IMR-90 (cell line): ENCODE data around the gene PPAT. TPM values are rescaled to one million over a fixed set of nuclear protein-coding genes. Genes with fewer than 3 reads are reported as not detected.

Experiments
- ATAC-seq: fragments of 200-7000 bp; cut with Tn5 transposase; 2 replicates; pipeline ENCODE4 v1.9.1; 2020; ENCODE audit warnings: low read depth, mild to moderate bottlenecking, moderate library complexity
- BruUV-seq: library from RNA; stranded (reverse); fragments of 400-500 nt; replicated peaks from 2 replicates; lab custom pipeline; 2021; lab: Mats Ljungman, UMichigan
- CTCF ChIA-PET: fragments of 300-600 bp; formaldehyde crosslinking; extraction: SDS; loops from one replicate; lab custom pipeline; 2021; ENCODE audit warnings: antibody characterized with exemption; lab: Yijun Ruan, JAX
- POLR2A ChIA-PET: fragments of 300-600 bp; sonication (Branson Sonifier 250); formaldehyde crosslinking; loops from one replicate; lab custom pipeline; 2022; ENCODE audit warnings: antibody characterized with exemption; ENCODE audit not compliant: unreplicated experiment; lab: Charles Lee
- DNase-seq: peaks from one replicate; pipeline ENCODE4 v3.0.0; 2013
- H2AFZ ChIP-seq: replicated peaks from 2 replicates; pipeline ENCODE3; 2013; ENCODE audit warnings: low read length, mild to moderate bottlenecking; ENCODE audit not compliant: poor library complexity
- H2AK5ac ChIP-seq: 2 replicates; pipeline ENCODE4 v1.6.1; 2013; ENCODE audit warnings: low read depth, low read length, inconsistent platforms
- H2AK9ac ChIP-seq: replicated peaks from 2 replicates; pipeline ENCODE3; 2013; ENCODE audit warnings: mild to moderate bottlenecking, low read depth, low read length, moderate library complexity; ENCODE audit not compliant: poor library complexity
- H2BK120ac ChIP-seq: 2 replicates; pipeline ENCODE4 v1.6.1; 2013; ENCODE audit warnings: low read depth, low read length, inconsistent platforms
- H2BK15ac ChIP-seq: 3 replicates; pipeline ENCODE4 v1.6.1; 2013; ENCODE audit warnings: low read depth, low read length, inconsistent platforms
- H2BK20ac ChIP-seq: 2 replicates; pipeline ENCODE4 v1.6.1; 2013; ENCODE audit warnings: low read depth, mild to moderate bottlenecking, inconsistent platforms, low read length, moderate library complexity
- H2BK5ac ChIP-seq: 2 replicates; pipeline ENCODE4 v1.6.1; 2013; ENCODE audit warnings: mild to moderate bottlenecking, low read depth, low read length, inconsistent platforms; ENCODE audit not compliant: poor library complexity, severe bottlenecking
- H3K14ac ChIP-seq: replicated peaks from 2 replicates; pipeline ENCODE4 v1.6.1; 2013; ENCODE audit warnings: low read depth, low read length, inconsistent platforms
- H3K18ac ChIP-seq: 2 replicates; pipeline ENCODE4 v1.6.1; 2013; ENCODE audit warnings: low read depth, low read length, control low read depth
- H3K23ac ChIP-seq: 2 replicates; pipeline ENCODE4 v1.6.1; 2013; ENCODE audit warnings: low read depth, low read length, inconsistent platforms
- H3K27ac ChIP-seq: 2 replicates; pipeline ENCODE4 v1.5.1; 2013; ENCODE audit warnings: mild to moderate bottlenecking, control low read depth, low read length; ENCODE audit not compliant: insufficient read depth
- H3K27me3 ChIP-seq: 2 replicates; pipeline ENCODE4 v1.6.1; 2013; ENCODE audit warnings: low read length; ENCODE audit not compliant: control insufficient read depth, insufficient read depth
- H3K36me3 ChIP-seq: 2 replicates; pipeline ENCODE4 v1.6.1; 2013; ENCODE audit warnings: low read length, mixed read lengths; ENCODE audit not compliant: control insufficient read depth, insufficient read depth
- H3K4ac ChIP-seq: 2 replicates; pipeline ENCODE4 v1.6.1; 2013; ENCODE audit warnings: low read depth, low read length, inconsistent platforms
- H3K4me1 ChIP-seq: 2 replicates; pipeline ENCODE4 v1.6.1; 2013; ENCODE audit warnings: low read length, mixed read lengths; ENCODE audit not compliant: control insufficient read depth, insufficient read depth
- H3K4me2 ChIP-seq: 2 replicates; pipeline ENCODE4 v1.6.1; 2013; ENCODE audit warnings: low read depth, mild to moderate bottlenecking, control low read depth, low read length, moderate library complexity
- H3K4me3 ChIP-seq: 2 replicates; pipeline ENCODE4 v1.5.1; 2013; ENCODE audit warnings: low read depth, mild to moderate bottlenecking, control low read depth, low read length, moderate library complexity; ENCODE audit not compliant: insufficient read depth
- H3K56ac ChIP-seq: 2 replicates; pipeline ENCODE4 v1.6.1; 2013; ENCODE audit warnings: low read length, inconsistent platforms; ENCODE audit not compliant: insufficient read depth; ENCODE audit errors: extremely low read depth
- H3K79me1 ChIP-seq, 2 experiments: 2 replicates each; pipeline ENCODE4 v1.6.1; 2013; ENCODE audit warnings: low read length in 2 of 2, inconsistent platforms in 1 of 2, low read depth in 1 of 2
- H3K9ac ChIP-seq: 2 replicates; pipeline ENCODE4 v1.6.1; 2013; ENCODE audit warnings: low read depth, low read length, control low read depth
- H3K9me1 ChIP-seq: 2 replicates; pipeline ENCODE4 v1.6.1; 2013; ENCODE audit warnings: low read length, inconsistent platforms; ENCODE audit not compliant: insufficient read depth
- H3K9me3 ChIP-seq: 2 replicates; pipeline ENCODE4 v1.6.1; 2013; ENCODE audit warnings: low read length; ENCODE audit not compliant: control insufficient read depth, insufficient read depth
- H4K20me1 ChIP-seq: 2 replicates; pipeline ENCODE4 v1.6.1; 2013; ENCODE audit warnings: low read length, inconsistent platforms; ENCODE audit not compliant: insufficient read depth
- H4K5ac ChIP-seq: 2 replicates; pipeline ENCODE4 v1.6.1; 2013; ENCODE audit warnings: mild to moderate bottlenecking, low read depth, low read length, control low read depth
- H4K8ac ChIP-seq, 2 experiments: 2 replicates each; pipeline ENCODE4 v1.6.1; 2013; ENCODE audit warnings: low read depth in 2 of 2, low read length in 2 of 2, control low read depth in 1 of 2, inconsistent platforms in 1 of 2
- H4K91ac ChIP-seq: 2 replicates; pipeline ENCODE4 v1.6.1; 2013; ENCODE audit warnings: low read depth, low read length, inconsistent platforms; ENCODE audit not compliant: insufficient read depth
- BHLHE40 ChIP-seq: fragments of 150-350 bp; IDR thresholded peaks from 2 replicates; pipeline ENCODE4 v1.6.1; 2016; ENCODE audit warnings: mild to moderate bottlenecking, low read depth, low read length
- CEBPB ChIP-seq: IDR thresholded peaks from 2 replicates; pipeline ENCODE4 v1.6.1; 2012; ENCODE audit warnings: low read depth, low read length, improper control_type of control experiment
- CHD1 ChIP-seq: IDR thresholded peaks from 2 replicates; pipeline ENCODE4 v1.6.1; 2012; ENCODE audit warnings: low read depth, low read length, improper control_type of control experiment
- FOS ChIP-seq: fragments of 150-350 bp; IDR thresholded peaks from 2 replicates; pipeline ENCODE4 v1.6.1; 2016; ENCODE audit warnings: low read depth, low read length
- MAFK ChIP-seq: IDR thresholded peaks from 2 replicates; pipeline ENCODE4 v1.6.1; 2012; ENCODE audit warnings: low read depth, low read length, improper control_type of control experiment
- MAZ ChIP-seq: IDR thresholded peaks from 2 replicates; pipeline ENCODE4 v1.6.1; 2012; ENCODE audit warnings: low read depth, mild to moderate bottlenecking, low read length, improper control_type of control experiment, moderate library complexity, borderline replicate concordance
- NFE2L2 ChIP-seq: fragments of 150-350 bp; IDR thresholded peaks from 2 replicates; pipeline ENCODE4 v1.6.1; 2016; ENCODE audit warnings: low read depth, mild to moderate bottlenecking, low read length
- POLR2A ChIP-seq: IDR thresholded peaks from 2 replicates; pipeline ENCODE4 v1.6.1; 2012; ENCODE audit warnings: mild to moderate bottlenecking, low read depth, low read length
- RAD21 ChIP-seq: IDR thresholded peaks from 2 replicates; pipeline ENCODE4 v1.6.1; 2012; ENCODE audit warnings: low read length, improper control_type of control experiment
- RCOR1 ChIP-seq: IDR thresholded peaks from 2 replicates; pipeline ENCODE4 v1.6.1; 2012; ENCODE audit warnings: mild to moderate bottlenecking, low read length, improper control_type of control experiment; ENCODE audit not compliant: insufficient replicate concordance
- RFX5 ChIP-seq: IDR thresholded peaks from 2 replicates; pipeline ENCODE4 v1.8.0; 2012; ENCODE audit warnings: low read depth, mild to moderate bottlenecking, low read length, moderate library complexity
- SMC3 ChIP-seq: fragments of 150-350 bp; IDR thresholded peaks from 2 replicates; pipeline ENCODE4 v1.6.1; 2016; ENCODE audit warnings: low read depth, mild to moderate bottlenecking, antibody characterized with exemption, low read length, moderate library complexity
- WGBS, 2 experiments: methylation state at CpG; one replicate each; pipeline versions ENCODE4 v1.1.5 to v1.1.7; 2013; ENCODE audit warnings: missing lambda C conversion rate in 2 of 2; ENCODE audit not compliant: insufficient read length in 1 of 2; ENCODE audit errors: extremely low coverage in 2 of 2; 5-methylcytosine and 5-hydroxymethylcytosine counted together
- dilution Hi-C: fragments of 300-500 bp; cut with HindIII; formaldehyde crosslinking; loops from one replicate; pipeline ENCODE4 v1.14.3; 2018; ENCODE audit warnings: low sequenced_read_pairs; ENCODE audit not compliant: unreplicated experiment
- in situ Hi-C: fragments of 300-500 bp; cut with MboI; formaldehyde crosslinking; loops from 3 replicates; pipeline ENCODE4 v1.14.3; 2019; ENCODE audit warnings: low sequenced_read_pairs, inconsistent platforms, mixed read lengths
- intact Hi-C: fragments of 100-400 bp; cut with micrococcal nuclease; formaldehyde crosslinking; loops from 2 replicates; pipeline ENCODE4 v1.10.0; 2022
- polyA plus RNA-seq, 3 experiments: library from polyadenylated mRNA; depleted of rRNA; stranded (reverse); fragments of >200 nt; gene quantifications; 2 replicates each; pipeline ENCODE4 v1.2.3, GENCODE V29; 2012; ENCODE audit warnings: low replicate concordance in 1 of 3
- total RNA-seq: library from RNA; depleted of rRNA; stranded (reverse); fragments of >200 nt; gene quantifications from 2 replicates; pipeline ENCODE4 v1.2.3, GENCODE V29; 2012
- TF ChIP-seq, protein P1 (sequence below): conservative IDR thresholded peaks from 2 replicates; pipeline ENCODE4 v1.5.1; 2012; ENCODE audit warnings: mild to moderate bottlenecking, low read depth, low read length, improper control_type of control experiment
- TF ChIP-seq, protein P2 (sequence below): fragments of 150-350 bp; IDR thresholded peaks from 2 replicates; pipeline ENCODE4 v1.6.1; 2016; ENCODE audit warnings: low read depth, mild to moderate bottlenecking, low read length, moderate library complexity, borderline replicate concordance
- TF ChIP-seq, protein P3 (sequence below): fragments of 150-350 bp; IDR thresholded peaks from 2 replicates; pipeline ENCODE4 v1.6.1; 2017; ENCODE audit warnings: mild to moderate bottlenecking, antibody characterized with exemption, low read length, low read depth

PPAT gene
- total and polyA plus RNA-seq, 2 of the 4 experiments (the other 2 are of a cell fraction): 7.0 to 21.1 TPM

DNA sequence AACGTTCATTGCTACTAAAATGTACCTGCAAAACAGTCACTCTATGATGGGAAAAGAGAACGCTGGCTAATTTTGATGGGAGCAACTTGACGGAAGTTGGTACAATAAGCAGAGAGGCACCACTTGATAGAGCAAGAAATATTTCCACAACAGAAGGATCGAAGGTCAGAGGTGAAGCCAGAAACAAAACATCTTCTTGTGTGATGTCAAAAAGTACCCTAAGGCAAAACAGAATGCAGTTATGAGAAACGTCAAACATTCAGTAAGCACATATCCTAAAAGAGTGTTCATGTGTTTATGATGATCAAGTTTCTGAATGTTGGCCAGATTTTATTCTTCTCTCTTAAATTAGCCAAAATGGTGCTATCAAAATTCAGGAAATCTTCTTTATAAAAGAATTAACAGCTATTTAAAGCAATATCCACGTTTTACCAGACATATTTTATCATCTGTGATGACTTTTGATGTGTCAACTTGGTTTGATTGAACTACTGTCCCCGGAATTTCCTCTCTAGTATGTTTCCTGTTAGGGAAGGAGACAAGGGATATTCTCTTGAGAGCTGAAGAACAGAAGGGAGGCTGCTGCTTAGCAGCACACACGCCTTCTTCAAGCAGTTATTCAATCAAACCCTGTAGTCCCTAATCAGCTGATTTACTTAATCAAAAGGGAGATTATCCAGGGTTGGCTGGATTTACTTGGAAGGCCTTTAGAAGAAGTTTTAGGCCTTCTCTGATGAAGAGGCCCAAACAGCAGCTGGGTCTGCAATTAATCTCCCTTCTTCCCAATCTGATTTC, 63.8 kb downstream of the PPAT start:
- CTCF ChIA-PET: no interaction called here
- TF ChIP-seq BHLHE40: no peak
- TF ChIP-seq SMC3: no peak
- TF ChIP-seq, protein P1, sequence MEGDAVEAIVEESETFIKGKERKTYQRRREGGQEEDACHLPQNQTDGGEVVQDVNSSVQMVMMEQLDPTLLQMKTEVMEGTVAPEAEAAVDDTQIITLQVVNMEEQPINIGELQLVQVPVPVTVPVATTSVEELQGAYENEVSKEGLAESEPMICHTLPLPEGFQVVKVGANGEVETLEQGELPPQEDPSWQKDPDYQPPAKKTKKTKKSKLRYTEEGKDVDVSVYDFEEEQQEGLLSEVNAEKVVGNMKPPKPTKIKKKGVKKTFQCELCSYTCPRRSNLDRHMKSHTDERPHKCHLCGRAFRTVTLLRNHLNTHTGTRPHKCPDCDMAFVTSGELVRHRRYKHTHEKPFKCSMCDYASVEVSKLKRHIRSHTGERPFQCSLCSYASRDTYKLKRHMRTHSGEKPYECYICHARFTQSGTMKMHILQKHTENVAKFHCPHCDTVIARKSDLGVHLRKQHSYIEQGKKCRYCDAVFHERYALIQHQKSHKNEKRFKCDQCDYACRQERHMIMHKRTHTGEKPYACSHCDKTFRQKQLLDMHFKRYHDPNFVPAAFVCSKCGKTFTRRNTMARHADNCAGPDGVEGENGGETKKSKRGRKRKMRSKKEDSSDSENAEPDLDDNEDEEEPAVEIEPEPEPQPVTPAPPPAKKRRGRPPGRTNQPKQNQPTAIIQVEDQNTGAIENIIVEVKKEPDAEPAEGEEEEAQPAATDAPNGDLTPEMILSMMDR: no peak
- TF ChIP-seq, protein P2, sequence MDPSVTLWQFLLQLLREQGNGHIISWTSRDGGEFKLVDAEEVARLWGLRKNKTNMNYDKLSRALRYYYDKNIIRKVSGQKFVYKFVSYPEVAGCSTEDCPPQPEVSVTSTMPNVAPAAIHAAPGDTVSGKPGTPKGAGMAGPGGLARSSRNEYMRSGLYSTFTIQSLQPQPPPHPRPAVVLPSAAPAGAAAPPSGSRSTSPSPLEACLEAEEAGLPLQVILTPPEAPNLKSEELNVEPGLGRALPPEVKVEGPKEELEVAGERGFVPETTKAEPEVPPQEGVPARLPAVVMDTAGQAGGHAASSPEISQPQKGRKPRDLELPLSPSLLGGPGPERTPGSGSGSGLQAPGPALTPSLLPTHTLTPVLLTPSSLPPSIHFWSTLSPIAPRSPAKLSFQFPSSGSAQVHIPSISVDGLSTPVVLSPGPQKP: no peak
- TF ChIP-seq RCOR1: no peak
- TF ChIP-seq CHD1: no peak
- no peak for TF ChIP-seq NFE2L2
- no peak for TF ChIP-seq MAFK
- TF ChIP-seq POLR2A: no peak
- TF ChIP-seq CEBPB: no peak
- TF ChIP-seq, protein P3, sequence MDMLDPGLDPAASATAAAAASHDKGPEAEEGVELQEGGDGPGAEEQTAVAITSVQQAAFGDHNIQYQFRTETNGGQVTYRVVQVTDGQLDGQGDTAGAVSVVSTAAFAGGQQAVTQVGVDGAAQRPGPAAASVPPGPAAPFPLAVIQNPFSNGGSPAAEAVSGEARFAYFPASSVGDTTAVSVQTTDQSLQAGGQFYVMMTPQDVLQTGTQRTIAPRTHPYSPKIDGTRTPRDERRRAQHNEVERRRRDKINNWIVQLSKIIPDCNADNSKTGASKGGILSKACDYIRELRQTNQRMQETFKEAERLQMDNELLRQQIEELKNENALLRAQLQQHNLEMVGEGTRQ: no peak
- no peak for TF ChIP-seq RFX5
- no peak for TF ChIP-seq FOS
- TF ChIP-seq RAD21: no peak
- no peak for TF ChIP-seq MAZ

More for the DNA sequence above, 63.8 kb downstream of the PPAT start:
- Histone ChIP-seq H3K79me1 (no peaks in the 10 kb centered on the region), H3K9me3 (no peaks in the 10 kb centered on the region), H3K4me2 (no peak overlapping the region), H2AK9ac (no peak overlapping the region), H3K4me1 (no peaks in the 10 kb centered on the region), H3K4me3 (no peak overlapping the region), H2BK120ac (no peak overlapping the region), H3K27ac (no peak overlapping the region), H3K23ac (0 out of 2 replicates have a peak overlapping the region, but pooled peaks have one; percentile 46), H3K27me3 (no peaks in the 10 kb centered on the region), H4K8ac (no peak overlapping the region), H3K9me1 (no peaks in the 10 kb centered on the region; the same call in 1 of the 2 replicates), H2AK5ac (no peak overlapping the region), H3K14ac (no peak overlapping the region), H2BK5ac (no peak overlapping the region), H4K91ac (no peak overlapping the region), H3K9ac (no peak overlapping the region), H2BK20ac (no peak overlapping the region), H3K56ac (no peak overlapping the region), H2AFZ (no peak overlapping the region), H4K5ac (no peak overlapping the region), H3K18ac (no peak overlapping the region), H3K36me3 (peaks cover 4% of the 10 kb centered on the region; the same call in 1 of the 2 replicates), H3K4ac (no peak overlapping the region), H2BK15ac (no peak overlapping the region), H4K20me1 (no peaks in the 10 kb centered on the region)
- no TSS peak for BruUV-seq
- intact Hi-C loops (loop anchor here (5.0 kb wide), 1 partner anchor 44 kb away; no protein-coding TSS in a partner anchor), in situ Hi-C loops (no loop called here), dilution Hi-C loops (no loop called here)
- ATAC-seq: no peak
- 80% methylated on average over 1 of the region's 8 CpGs; no CpG with 5 or more reads in 1 of the 2 experiments for WGBS, 2 experiments
- no peak for DNase-seq
- POLR2A ChIA-PET: no interaction called here
